Measurements from ENCODE around the gene MYH11.

The MYH11 gene

GRCh38 chr16:15654591-15654990 is 202.2 kb downstream of the MYH11 start:
- CTCF ChIA-PET = interaction anchor here (3.0 kb wide), 1 partner anchor 12 kb away, joined by 21 read pairs; the partner anchor contains the start of gene MARF1
- no peak for TF ChIP-seq CTCF (IDR thresholded peaks at IDR 0.05; ENCODE audit: control extremely low read depth, extremely low read depth, low read depth, missing control alignments)
- no peak for DNase-seq (ENCODE audit: extremely low spot score)
- POLR2A ChIA-PET = interaction anchor here (0.7 kb wide), 1 partner anchor 294 kb away, joined by 5 read pairs; no protein-coding TSS in a partner anchor

- no peak for TF ChIP-seq CTCF (IDR thresholded peaks at IDR 0.05; ENCODE audit: control extremely low read depth, extremely low read depth, low read depth, missing control alignments)
- DNase-seq (ENCODE audit: extremely low spot score) = no peak
- CTCF ChIA-PET = interaction anchor here (3.0 kb wide), 1 partner anchor 10 kb away, joined by 21 read pairs; the partner anchor contains the start of gene MARF1
- POLR2A ChIA-PET = no interaction called here
These were observed 203.6 kb downstream of the MYH11 start for GRCh38 chr16:15653227-15653626.
